B cell (primary cell): ENCODE measurements around the gene TJP3. TPM values are rescaled to one million over a fixed set of nuclear protein-coding genes. Genes with fewer than 3 reads are reported as not detected.
A peak's percentile ranks its signal among the peaks of the same experiment; 100 is the strongest.

Source experiments
- ATAC-seq: fragments of 200-7000 bp; cut with Tn5 transposase; one replicate; pipeline ENCODE4 v1.10.0; 2021; ENCODE audit warnings: low read depth, mild to moderate bottlenecking, moderate number of reproducible peaks, moderate library complexity
- CTCF ChIA-PET: fragments of 350-600 bp; sonication (Branson Sonifier 250); formaldehyde crosslinking; loops from one replicate; lab custom pipeline; 2021; ENCODE audit warnings: antibody characterized with exemption, inconsistent platforms; lab: Charles Lee
- POLR2A ChIA-PET: fragments of 350-600 bp; sonication (Branson Sonifier 250); formaldehyde crosslinking; loops from one replicate; lab custom pipeline; 2021; ENCODE audit warnings: antibody characterized with exemption; lab: Charles Lee
- DNase-seq: peaks from one replicate; pipeline ENCODE4 v3.0.0; 2013
- H2AFZ ChIP-seq: 2 replicates; pipeline ENCODE4 v1.6.1; 2012; ENCODE audit warnings: mild to moderate bottlenecking, low read depth, low read length; ENCODE audit not compliant: insufficient read depth, poor library complexity, severe bottlenecking
- H3K27ac ChIP-seq, 2 donors: 1 replicate in 1 of 2; 2 replicates in 1 of 2; pipeline ENCODE4 v1.5.1; 2012 to 2013; ENCODE audit warnings: low read length in 2 of 2, mild to moderate bottlenecking in 2 of 2, moderate library complexity in 1 of 2
- H3K27me3 ChIP-seq, 4 experiments: fragments of 200-600 bp in 1 of 4; sonication (generic) in 1 of 4; replicated peaks in 1 of 4; 1 replicate in 2 of 4; 2 replicates in 2 of 4; pipeline versions ENCODE4 v1.6.1 to v1.7.0; 2013 to 2016; ENCODE audit warnings: low read length in 3 of 4, mild to moderate bottlenecking in 2 of 4, mixed read lengths in 1 of 4, moderate library complexity in 1 of 4; ENCODE audit not compliant: insufficient read depth in 4 of 4, control insufficient read depth in 3 of 4; ENCODE audit errors: control extremely low read depth in 1 of 4
- H3K36me3 ChIP-seq, 2 experiments: replicated peaks in 1 of 2; 1 replicate in 1 of 2; 2 replicates in 1 of 2; pipeline versions ENCODE4 v1.6.1 to v1.7.1; 2013; ENCODE audit warnings: low read length in 1 of 2; ENCODE audit not compliant: insufficient read depth in 2 of 2, control insufficient read depth in 1 of 2; ENCODE audit errors: control extremely low read depth in 1 of 2, extremely low read depth in 1 of 2
- H3K4me1 ChIP-seq, 2 donors: fragments of 200-600 bp in 1 of 2; sonication (generic) in 1 of 2; 1 replicate in 1 of 2; 2 replicates in 1 of 2; pipeline versions ENCODE4 v1.5.1 to v1.6.1; 2013 to 2017; ENCODE audit warnings: low read length in 2 of 2; ENCODE audit not compliant: control insufficient read depth in 2 of 2, insufficient read depth in 2 of 2
- H3K4me2 ChIP-seq: replicated peaks from 2 replicates; pipeline ENCODE3; 2012; ENCODE audit warnings: mild to moderate bottlenecking, low read depth, low read length; ENCODE audit not compliant: poor library complexity, severe bottlenecking
- H3K4me3 ChIP-seq, 5 experiments: fragments of 200-600 bp in 1 of 5; sonication (generic) in 1 of 5; 1 replicate in 3 of 5; 2 replicates in 2 of 5; pipeline versions ENCODE4 v1.5.1 to v1.7.0; 2011 to 2016; ENCODE audit warnings: low read length in 4 of 5, mild to moderate bottlenecking in 4 of 5, low read depth in 2 of 5, control low read depth in 1 of 5, moderate library complexity in 1 of 5; ENCODE audit not compliant: insufficient read depth in 1 of 5; ENCODE audit errors: control extremely low read depth in 1 of 5, extremely low read depth in 1 of 5
- H3K79me2 ChIP-seq: fragments of 200-600 bp; sonication (generic); one replicate; pipeline ENCODE4 v1.6.0; 2016; ENCODE audit warnings: low read length; ENCODE audit not compliant: control insufficient read depth, insufficient read depth
- H3K9ac ChIP-seq: fragments of 200-600 bp; sonication (generic); 2 replicates; pipeline ENCODE4 v1.6.1; 2017; ENCODE audit warnings: mild to moderate bottlenecking, low read length, moderate library complexity
- H3K9me3 ChIP-seq, 3 donors: one replicate each; pipeline versions ENCODE4 v1.6.1 to v1.7.1; 2013; ENCODE audit warnings: low read length in 2 of 3; ENCODE audit not compliant: control insufficient read depth in 2 of 3, insufficient read depth in 1 of 3; ENCODE audit errors: control extremely low read depth in 1 of 3
- H4K20me1 ChIP-seq: 2 replicates; pipeline ENCODE4 v1.6.0; 2012; ENCODE audit warnings: mild to moderate bottlenecking, low read length; ENCODE audit not compliant: insufficient read depth, control insufficient read depth, poor library complexity, severe bottlenecking
- H3K27ac Mint-ChIP-seq: one replicate; pipeline ENCODE4 v1.8.0; 2021; ENCODE audit warnings: mixed read lengths
- H3K27me3 Mint-ChIP-seq: one replicate; pipeline ENCODE4 v1.8.0; 2021; ENCODE audit warnings: mixed read lengths
- H3K4me1 Mint-ChIP-seq: one replicate; pipeline ENCODE4 v1.8.0; 2021; ENCODE audit warnings: mixed read lengths
- H3K4me3 Mint-ChIP-seq: one replicate; pipeline ENCODE4 v1.8.0; 2021; ENCODE audit warnings: mixed read lengths
- H3K9me3 Mint-ChIP-seq: one replicate; pipeline ENCODE4 v1.8.0; 2022; ENCODE audit warnings: mixed read lengths; ENCODE audit not compliant: insufficient read depth
- CTCF ChIP-seq: fragments of 200-600 bp; IDR thresholded peaks from one replicate; pipeline ENCODE4 v1.8.0; 2022; ENCODE audit warnings: antibody characterized with exemption, mild to moderate bottlenecking
- EZH2 ChIP-seq: IDR thresholded peaks from 2 replicates; pipeline ENCODE4 v1.6.1; 2012; ENCODE audit warnings: borderline replicate concordance, low read depth, mild to moderate bottlenecking, moderate library complexity, low read length; ENCODE audit not compliant: insufficient read depth, poor library complexity, severe bottlenecking
- WGBS: methylation state at CpG from one replicate; pipeline ENCODE4 v1.1.5; 2013; ENCODE audit warnings: missing lambda C conversion rate; ENCODE audit not compliant: insufficient coverage; 5-methylcytosine and 5-hydroxymethylcytosine counted together
- intact Hi-C: fragments of 100-400 bp; cut with micrococcal nuclease; formaldehyde crosslinking; loops from one replicate; pipeline ENCODE4 v1.10.0; 2022
- polyA plus RNA-seq: library from polyadenylated mRNA; depleted of rRNA; stranded (reverse); fragments of >200 nt; gene quantifications from 2 replicates; pipeline ENCODE4 v1.2.3, GENCODE V29; 2012
- total RNA-seq, 2 donors: library from RNA; stranded (reverse); fragments of 120-200 nt in 1 of 2; gene quantifications; 1 replicate in 1 of 2; 2 replicates in 1 of 2; pipeline versions ENCODE4 v1.2.3 to v1.2.4, GENCODE V29; 2013 to 2022

Gene TJP3
- total and polyA plus RNA-seq, 2 donors (not counting 1 experiment from before 2014, with no cell fraction given) = 2.1 to 2.9 TPM

- H2AFZ ChIP-seq = no peak overlapping the region
These were observed 14.9 kb upstream of the TJP3 start for GRCh38 chr19:3693025-3693925.

More at GRCh38 chr19:3693025-3693925, 14.9 kb upstream of the TJP3 start:
- no peaks in the 10 kb centered on the region for H3K9me3 Mint-ChIP-seq
- Histone ChIP-seq H3K36me3 (no peaks in the 10 kb centered on the region), H3K4me1 (peaks cover 9 to 14% of the 10 kb centered on the region in 2 donors), H3K9me3 (peaks cover 0 to 9% (median 0%) of the 10 kb centered on the region in 3 donors), H3K27me3 (no peaks in the 10 kb centered on the region), H4K20me1 (peaks cover 74% of the 10 kb centered on the region), H3K4me3 (no peak overlapping the region), H3K27ac (no peak overlapping the region), H3K4me2 (no peak overlapping the region), H3K79me2 (peaks cover 78% of the 10 kb centered on the region), H3K9ac (no peak overlapping the region)
- DNase-seq (no peak), ATAC-seq (no peak)
- ChIA-PET CTCF (interaction anchor here (0.7 to 1.5 kb wide), 8 partner anchors 11 to 156 kb away, joined by 3 to 5 read pairs (median 3); partner anchors contain the start of gene MRPL54), POLR2A (interaction anchor here (0.7 kb wide), 1 partner anchor 38 kb away, joined by 6 read pairs; no protein-coding TSS in a partner anchor)
- TF ChIP-seq CTCF = no peak
- no peak for TF ChIP-seq EZH2
- intact Hi-C loops = no loop called here
- WGBS = 96% methylated on average over 31 of the region's 34 CpGs
- H3K27ac Mint-ChIP-seq = peak overlapping the region; percentile 59
- no peaks in the 10 kb centered on the region for H3K27me3 Mint-ChIP-seq
- H3K4me3 Mint-ChIP-seq = no peak overlapping the region
- H3K4me1 Mint-ChIP-seq = peaks cover 39% of the 10 kb centered on the region
